HepG2 (cell line): ENCODE measurements around the gene OR9A2. TPM values are rescaled to one million over a fixed set of nuclear protein-coding genes. Genes with fewer than 3 reads are reported as not detected.

Experiments used
- ATAC-seq: fragments of 200-7000 bp; cut with Tn5 transposase; 3 replicates; pipeline ENCODE4 v1.9.1; 2020; ENCODE audit warnings: mild to moderate bottlenecking, moderate library complexity
- BruUV-seq: library from RNA; stranded (reverse); fragments of 400-500 nt; replicated peaks from 2 replicates; lab custom pipeline; 2021; lab: Mats Ljungman, UMichigan
- CTCF ChIA-PET: fragments of 300-600 bp; formaldehyde crosslinking; extraction: SDS; loops from one replicate; lab custom pipeline; 2021; ENCODE audit warnings: low total read pairs, inconsistent platforms, low intra/inter-chr PET ratio; lab: Yijun Ruan, JAX
- POLR2A ChIA-PET: fragments of 350-600 bp; sonication (Branson Sonifier 250); formaldehyde crosslinking; loops from one replicate; lab custom pipeline; 2020; ENCODE audit warnings: antibody characterized with exemption, inconsistent platforms; lab: Yijun Ruan, JAX
- DNase-seq: peaks from one replicate; pipeline ENCODE4 v3.0.0-alpha.2; 2015; ENCODE audit warnings: low spot score
- FAIRE-seq: peaks from 3 replicates; lab custom pipeline; 2011; peaks lifted over from hg19 to GRCh38; lab: Jason Lieb, UNC
- H2AFZ ChIP-seq: one replicate; pipeline ENCODE4 v1.6.1; 2011; ENCODE audit warnings: low read length, inconsistent platforms
- H3K27ac ChIP-seq: fragments of 300-600 bp; 3 replicates; pipeline ENCODE4 v1.8.0; 2011; ENCODE audit warnings: mixed run types, mild to moderate bottlenecking, mixed read lengths, low read length, inconsistent platforms; ENCODE audit not compliant: insufficient read depth; ENCODE audit errors: extremely low read length
- H3K27me3 ChIP-seq, 2 experiments: fragments of 200-600 bp in 1 of 2; 2 replicates in 1 of 2; 3 replicates in 1 of 2; pipeline versions ENCODE4 v1.6.0 to v1.8.0; 2011; ENCODE audit warnings: low read length in 2 of 2, mild to moderate bottlenecking in 2 of 2, moderate library complexity in 2 of 2, inconsistent platforms in 1 of 2; ENCODE audit not compliant: insufficient read depth in 2 of 2, control insufficient read depth in 1 of 2
- H3K36me3 ChIP-seq, 2 experiments: fragments of 200-600 bp in 1 of 2; replicated peaks in 1 of 2; 2 replicates in 1 of 2; 3 replicates in 1 of 2; pipeline versions ENCODE4 v1.5.1 to v1.8.0; 2011; ENCODE audit warnings: low read length in 2 of 2, inconsistent platforms in 1 of 2; ENCODE audit not compliant: insufficient read depth in 2 of 2, control insufficient read depth in 1 of 2
- H3K4me1 ChIP-seq: 2 replicates; pipeline ENCODE4 v1.5.1; 2012; ENCODE audit warnings: low read length, inconsistent platforms; ENCODE audit not compliant: insufficient read depth
- H3K4me2 ChIP-seq: 2 replicates; pipeline ENCODE4 v1.6.0; 2011; ENCODE audit warnings: low read depth, low read length, inconsistent platforms
- H3K4me3 ChIP-seq, 3 experiments: fragments of 200-600 bp in 1 of 3; sonication (generic), shearing (Covaris generic) in 1 of 3; replicated peaks in 1 of 3; 2 replicates each; pipeline ENCODE4 v1.5.1; 2011 to 2016; ENCODE audit warnings: low read length in 3 of 3, inconsistent platforms in 2 of 3, low read depth in 2 of 3, mild to moderate bottlenecking in 2 of 3, control low read depth in 1 of 3, mixed read lengths in 1 of 3; ENCODE audit not compliant: insufficient read depth in 1 of 3
- H3K79me2 ChIP-seq: one replicate; pipeline ENCODE4 v1.6.1; 2011; ENCODE audit warnings: low read length, inconsistent platforms; ENCODE audit not compliant: insufficient read depth
- H3K9ac ChIP-seq: 2 replicates; pipeline ENCODE4 v1.6.0; 2011; ENCODE audit warnings: mild to moderate bottlenecking, low read depth, low read length, inconsistent platforms; ENCODE audit not compliant: insufficient read depth
- H3K9me3 ChIP-seq: 2 replicates; pipeline ENCODE4 v1.5.1; 2012; ENCODE audit warnings: mild to moderate bottlenecking, low read length
- H4K20me1 ChIP-seq: 2 replicates; pipeline ENCODE4 v1.6.0; 2011; ENCODE audit warnings: inconsistent platforms, mild to moderate bottlenecking, low read length, moderate library complexity; ENCODE audit not compliant: insufficient read depth
- CREM ChIP-seq, 2 experiments: sonication (generic) in 1 of 2; formaldehyde crosslinking in 1 of 2; IDR thresholded peaks; 2 replicates each; pipeline versions ENCODE4 v1.4.0 to v1.6.1; 2016 to 2020; ENCODE audit warnings: antibody characterized with exemption in 1 of 2, mild to moderate bottlenecking in 1 of 2, missing genetic modification reagents in 1 of 2
- GABPB1 ChIP-seq: IDR thresholded peaks from 2 replicates; pipeline ENCODE4 v1.6.1; 2016; ENCODE audit warnings: mild to moderate bottlenecking, missing genetic modification reagents, moderate library complexity, missing compliant biosample characterization
- NKX3-1 ChIP-seq: sonication (generic); formaldehyde crosslinking; IDR thresholded peaks from 2 replicates; pipeline ENCODE4 v1.5.0; 2020; ENCODE audit warnings: missing genetic modification reagents
- PAX8 ChIP-seq: sonication (generic); formaldehyde crosslinking; IDR thresholded peaks from 2 replicates; pipeline ENCODE4 v1.8.0; 2022; ENCODE audit warnings: mild to moderate bottlenecking, missing genetic modification reagents, borderline replicate concordance
- SUZ12 ChIP-seq: fragments of 150-350 bp; IDR thresholded peaks from 2 replicates; pipeline ENCODE4 v1.6.1; 2014; ENCODE audit warnings: low read depth, low read length
- TBX3 ChIP-seq: fragments of 450-650 bp; IDR thresholded peaks from 2 replicates; pipeline ENCODE4 v1.6.1; 2017; ENCODE audit warnings: antibody characterized with exemption, mild to moderate bottlenecking, inconsistent platforms, borderline replicate concordance
- ZNF652 ChIP-seq: IDR thresholded peaks from 2 replicates; pipeline ENCODE4 v1.6.1; 2016; ENCODE audit warnings: low read depth, borderline replicate concordance
- ZNF747 ChIP-seq: sonication (generic); formaldehyde crosslinking; IDR thresholded peaks from 2 replicates; pipeline ENCODE4 v1.8.1; 2023; ENCODE audit warnings: missing genetic modification reagents, mild to moderate bottlenecking, borderline replicate concordance
- ZSCAN20 ChIP-seq: sonication (generic); formaldehyde crosslinking; IDR thresholded peaks from 2 replicates; pipeline ENCODE4 v1.4.0; 2020; ENCODE audit warnings: missing genetic modification reagents, mild to moderate bottlenecking, borderline replicate concordance
- WGBS: methylation state at CpG from one replicate; pipeline ENCODE4 v1.1.6; 2017; ENCODE audit warnings: low lambda C conversion rate; 5-methylcytosine and 5-hydroxymethylcytosine counted together
- in situ Hi-C: cut with HindIII; loops from 2 replicates; pipeline ENCODE4 v1.10.0; 2017; ENCODE audit warnings: low pct_unique_long_range_greater_than_20kb; ENCODE audit not compliant: extremely low pct_ligation_motif_present
- intact Hi-C: fragments of 100-400 bp; cut with micrococcal nuclease; formaldehyde crosslinking; loops from one replicate; pipeline ENCODE4 v1.10.0; 2022; ENCODE audit not compliant: unreplicated experiment
- polyA plus RNA-seq, 8 experiments: library from polyadenylated mRNA; depleted of rRNA in 3 of 8; stranded (reverse) in 7 of 8; unstranded in 1 of 8; fragments of >200 nt; fragmentation: Illumina TruSeq in 4 of 8; extraction: Trizol in 4 of 8; gene quantifications; 2 replicates each; pipeline versions ENCODE4 v1.2.1 to v1.2.3, GENCODE V29; 2011 to 2016; ENCODE audit warnings: low read depth in 4 of 8, missing spikeins in 1 of 8, mixed read lengths in 1 of 8; ENCODE audit not compliant: insufficient read depth in 1 of 8
- total RNA-seq, 5 experiments: library from RNA; depleted of rRNA; stranded (reverse); fragments of >200 nt; fragmentation: Illumina TruSeq; extraction: Trizol; gene quantifications; 2 replicates each; pipeline ENCODE4 v1.2.3, GENCODE V29; 2016; ENCODE audit warnings: low read depth in 1 of 5
- TF ChIP-seq, protein P1 (sequence below): sonication (generic); formaldehyde crosslinking; IDR thresholded peaks from 2 replicates; pipeline ENCODE4 v1.9.0; 2022; ENCODE audit warnings: missing genetic modification reagents, mild to moderate bottlenecking, borderline replicate concordance
- TF ChIP-seq, protein P2 (sequence below): sonication (generic); formaldehyde crosslinking; IDR thresholded peaks from 2 replicates; pipeline ENCODE4 v1.4.0; 2020; ENCODE audit warnings: missing genetic modification reagents, mild to moderate bottlenecking, borderline replicate concordance

The OR9A2 gene
- total and polyA plus RNA-seq, 2 of the 13 experiments (the other 11 are each of a cell fraction or from before 2014, with no cell fraction given) = not detected

DNA sequence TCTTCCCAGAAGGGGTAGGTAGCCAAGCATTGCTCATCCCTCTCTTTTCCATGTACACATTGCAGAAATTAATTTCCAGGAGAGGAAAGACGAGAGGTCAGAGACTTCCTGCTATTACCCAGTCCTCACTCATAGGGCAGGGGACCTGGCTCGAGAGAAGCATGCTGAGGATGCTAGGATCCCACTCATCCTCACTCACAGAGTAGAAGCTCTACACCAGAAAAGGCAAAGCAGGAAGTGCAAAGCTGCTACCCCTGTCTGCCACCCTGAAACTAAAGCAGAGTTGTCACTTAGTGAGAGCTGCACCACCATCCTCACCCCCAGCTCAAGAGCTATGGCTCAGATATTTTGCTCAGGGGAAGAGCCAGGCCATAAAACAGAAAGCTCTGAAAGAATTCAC lies 9.9 kb downstream of the OR9A2 start (continued):
- TF ChIP-seq, protein P1, sequence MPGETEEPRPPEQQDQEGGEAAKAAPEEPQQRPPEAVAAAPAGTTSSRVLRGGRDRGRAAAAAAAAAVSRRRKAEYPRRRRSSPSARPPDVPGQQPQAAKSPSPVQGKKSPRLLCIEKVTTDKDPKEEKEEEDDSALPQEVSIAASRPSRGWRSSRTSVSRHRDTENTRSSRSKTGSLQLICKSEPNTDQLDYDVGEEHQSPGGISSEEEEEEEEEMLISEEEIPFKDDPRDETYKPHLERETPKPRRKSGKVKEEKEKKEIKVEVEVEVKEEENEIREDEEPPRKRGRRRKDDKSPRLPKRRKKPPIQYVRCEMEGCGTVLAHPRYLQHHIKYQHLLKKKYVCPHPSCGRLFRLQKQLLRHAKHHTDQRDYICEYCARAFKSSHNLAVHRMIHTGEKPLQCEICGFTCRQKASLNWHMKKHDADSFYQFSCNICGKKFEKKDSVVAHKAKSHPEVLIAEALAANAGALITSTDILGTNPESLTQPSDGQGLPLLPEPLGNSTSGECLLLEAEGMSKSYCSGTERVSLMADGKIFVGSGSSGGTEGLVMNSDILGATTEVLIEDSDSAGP (CRISPR knock-in tag) = no peak
- TF ChIP-seq ZNF652 (CRISPR knock-in tag) (no peak), PAX8 (CRISPR knock-in tag) (no peak), TBX3 (no peak)
- TF ChIP-seq, all 625 proteins: peak for 0

DNA sequence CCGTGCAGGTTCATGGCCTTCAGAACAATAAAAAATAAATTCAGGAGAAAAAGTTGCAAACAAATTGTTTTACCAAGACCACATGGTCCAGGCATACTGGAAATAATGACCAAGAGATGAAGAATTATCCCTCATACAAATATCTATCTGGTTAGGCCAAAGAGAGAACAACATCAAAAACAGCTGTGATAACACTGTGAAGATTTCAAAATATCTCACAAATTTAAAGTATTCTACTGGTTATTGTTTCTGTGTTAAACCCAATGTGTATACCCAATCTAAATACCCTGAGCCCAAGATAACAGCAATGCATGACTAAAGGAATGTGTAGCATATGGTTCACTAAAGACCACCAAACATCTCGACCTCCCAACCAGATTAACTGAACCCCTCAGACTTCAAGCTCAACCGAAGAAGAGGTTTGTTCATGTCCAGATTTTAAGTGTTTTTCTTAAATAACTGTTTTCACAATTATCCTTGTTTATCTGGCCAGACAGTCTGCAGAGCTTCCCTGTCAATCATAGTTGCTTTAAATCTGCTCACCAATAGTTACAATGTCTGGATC lies 10.9 kb downstream of the OR9A2 start:
- POLR2A ChIA-PET = no interaction called here
- in situ Hi-C loops = no loop called here
- 0% methylated on average over 3 of the region's 3 CpGs for WGBS

More for the DNA sequence above, 10.9 kb downstream of the OR9A2 start:
- Histone ChIP-seq H3K9ac (no peak overlapping the region), H3K36me3 (no peaks in the 10 kb centered on the region), H3K4me3 (no peak overlapping the region), H4K20me1 (no peaks in the 10 kb centered on the region), H3K4me1 (no peaks in the 10 kb centered on the region), H3K79me2 (no peaks in the 10 kb centered on the region), H2AFZ (no peak overlapping the region), H3K27me3 (no peaks in the 10 kb centered on the region; a peak in 1 of 5 replicates), H3K27ac (no peak overlapping the region), H3K4me2 (no peak overlapping the region), H3K9me3 (no peaks in the 10 kb centered on the region)
- CTCF ChIA-PET = no interaction called here
- FAIRE-seq (no peak), ATAC-seq (no peak), DNase-seq (no peak)
- TF ChIP-seq, protein P2, sequence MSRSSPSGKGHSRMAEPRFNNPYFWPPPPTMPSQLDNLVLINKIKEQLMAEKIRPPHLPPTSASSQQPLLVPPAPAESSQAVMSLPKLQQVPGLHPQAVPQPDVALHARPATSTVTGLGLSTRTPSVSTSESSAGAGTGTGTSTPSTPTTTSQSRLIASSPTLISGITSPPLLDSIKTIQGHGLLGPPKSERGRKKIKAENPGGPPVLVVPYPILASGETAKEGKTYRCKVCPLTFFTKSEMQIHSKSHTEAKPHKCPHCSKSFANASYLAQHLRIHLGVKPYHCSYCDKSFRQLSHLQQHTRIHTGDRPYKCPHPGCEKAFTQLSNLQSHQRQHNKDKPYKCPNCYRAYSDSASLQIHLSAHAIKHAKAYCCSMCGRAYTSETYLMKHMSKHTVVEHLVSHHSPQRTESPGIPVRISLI (CRISPR knock-in tag) = no peak
- TF ChIP-seq CREM (IDR thresholded peaks at IDR 0.05) (no peak), CREM (CRISPR knock-in tag; IDR thresholded peaks at IDR 0.05) (no peak), SUZ12 (no peak), ZNF747 (CRISPR knock-in tag) (no peak), ZSCAN20 (CRISPR knock-in tag) (no peak), NKX3-1 (CRISPR knock-in tag) (no peak), GABPB1 (no peak)
- intact Hi-C loops = no loop called here
- BruUV-seq = no TSS peak
